OCI-LY1 (cell line): ENCODE data around the gene B4GALT1.

ENCODE experiments used
- H2AFZ ChIP-seq: fragments of 200-600 bp; sonication (generic), shearing (Covaris generic); 2 replicates; pipeline ENCODE4 v1.6.0; 2014; ENCODE audit warnings: antibody characterized with exemption, mild to moderate bottlenecking, low read length
- H3F3A ChIP-seq: fragments of 200-600 bp; sonication (generic), shearing (Covaris generic); 2 replicates; pipeline ENCODE4 v1.6.0; 2014; ENCODE audit warnings: mild to moderate bottlenecking, antibody characterized with exemption, low read length, moderate library complexity; ENCODE audit not compliant: insufficient read depth
- H3K27ac ChIP-seq: fragments of 200-600 bp; sonication (generic); 2 replicates; pipeline ENCODE4 v1.5.1; 2014; ENCODE audit warnings: low read length, mixed run types, mild to moderate bottlenecking, low read depth; ENCODE audit not compliant: poor library complexity, severe bottlenecking
- H3K27me3 ChIP-seq: fragments of 200-600 bp; sonication (generic); 2 replicates; pipeline ENCODE4 v1.6.0; 2014; ENCODE audit warnings: antibody characterized with exemption, mild to moderate bottlenecking, low read length, moderate library complexity; ENCODE audit not compliant: insufficient read depth
- H3K36me3 ChIP-seq: fragments of 200-600 bp; sonication (generic); 2 replicates; pipeline ENCODE4 v1.6.1; 2014; ENCODE audit warnings: mild to moderate bottlenecking, antibody characterized with exemption, low read length, moderate library complexity, mixed read lengths; ENCODE audit not compliant: insufficient read depth
- H3K4me1 ChIP-seq: fragments of 200-600 bp; sonication (generic); 2 replicates; pipeline ENCODE4 v1.5.1; 2014; ENCODE audit warnings: mild to moderate bottlenecking, low read length, moderate library complexity; ENCODE audit not compliant: insufficient read depth, severe bottlenecking
- H3K4me2 ChIP-seq: fragments of 200-600 bp; sonication (generic), shearing (Covaris generic); 2 replicates; pipeline ENCODE4 v1.6.1; 2014; ENCODE audit warnings: low read length
- H3K4me3 ChIP-seq: fragments of 200-600 bp; sonication (generic); 2 replicates; pipeline ENCODE4 v1.5.1; 2014; ENCODE audit warnings: low read length, low read depth, mild to moderate bottlenecking, mixed read lengths; ENCODE audit not compliant: poor library complexity, severe bottlenecking
- H3K79me2 ChIP-seq: fragments of 200-600 bp; shearing (Covaris generic); 2 replicates; pipeline ENCODE4 v1.6.1; 2016; ENCODE audit warnings: mixed run types, low read length, mixed read lengths; ENCODE audit not compliant: insufficient read depth
- H3K9ac ChIP-seq: fragments of 200-600 bp; sonication (generic), shearing (Covaris generic); 2 replicates; pipeline ENCODE4 v1.6.1; 2014; ENCODE audit warnings: mild to moderate bottlenecking, low read length, mixed read lengths
- H3K9me2 ChIP-seq: fragments of 200-600 bp; sonication (generic), shearing (Covaris generic); 2 replicates; pipeline ENCODE4 v1.6.1; 2014; ENCODE audit warnings: low read depth, mild to moderate bottlenecking, low read length, mixed read lengths
- H3K9me3 ChIP-seq: fragments of 200-600 bp; shearing (Covaris generic); 2 replicates; pipeline ENCODE4 v1.6.1; 2014; ENCODE audit warnings: low read length, mixed read lengths
- H4K20me1 ChIP-seq: fragments of 200-600 bp; sonication (generic), shearing (Covaris generic); 2 replicates; pipeline ENCODE4 v1.6.0; 2016; ENCODE audit warnings: mild to moderate bottlenecking, low read length; ENCODE audit not compliant: insufficient read depth
- EZH2 ChIP-seq: fragments of 200-600 bp; sonication (generic), shearing (Covaris generic); IDR thresholded peaks from 2 replicates; pipeline ENCODE4 v1.8.0; 2017; ENCODE audit warnings: borderline replicate concordance, mixed run types, mild to moderate bottlenecking, antibody characterized with exemption, low read length, moderate library complexity, mixed read lengths
- TF ChIP-seq, protein P1 (sequence below): fragments of 200-600 bp; sonication (generic), shearing (Covaris generic); IDR thresholded peaks from 2 replicates; pipeline ENCODE4 v1.5.1; 2017; ENCODE audit warnings: mild to moderate bottlenecking, antibody characterized with exemption, low read length, moderate library complexity, mixed read lengths

The B4GALT1 gene

GRCh38 chr9:33076046-33077004, 90.8 kb downstream of the B4GALT1 start, which contains the start of gene SMU1:
TSS of gene SMU1 (minus strand) at chr9:33076674. CDS start at chr9:33076608, 66 bp downstream.
- Histone ChIP-seq H3K36me3 (peaks cover 32% of the 10 kb centered on the region), H3K9ac (peak within 1 kb of the TSS; percentile 97), H3K9me3 (no peaks in the 10 kb centered on the region), H3K79me2 (peaks cover 12% of the 10 kb centered on the region), H3K4me3 (peak within 1 kb of the TSS; percentile 97), H3K4me1 (peaks cover 27% of the 10 kb centered on the region), H3F3A (no peaks in the 10 kb centered on the region), H3K27me3 (no peaks in the 10 kb centered on the region), H4K20me1 (no peaks in the 10 kb centered on the region), H2AFZ (0 out of 2 replicates have a peak within 1 kb of the TSS, but pooled peaks have one; percentile 54), H3K4me2 (peak within 1 kb of the TSS; percentile 100), H3K9me2 (no peaks in the 10 kb centered on the region), H3K27ac (peak within 1 kb of the TSS; percentile 55)
- TF ChIP-seq EZH2: no peak
- TF ChIP-seq, protein P1, sequence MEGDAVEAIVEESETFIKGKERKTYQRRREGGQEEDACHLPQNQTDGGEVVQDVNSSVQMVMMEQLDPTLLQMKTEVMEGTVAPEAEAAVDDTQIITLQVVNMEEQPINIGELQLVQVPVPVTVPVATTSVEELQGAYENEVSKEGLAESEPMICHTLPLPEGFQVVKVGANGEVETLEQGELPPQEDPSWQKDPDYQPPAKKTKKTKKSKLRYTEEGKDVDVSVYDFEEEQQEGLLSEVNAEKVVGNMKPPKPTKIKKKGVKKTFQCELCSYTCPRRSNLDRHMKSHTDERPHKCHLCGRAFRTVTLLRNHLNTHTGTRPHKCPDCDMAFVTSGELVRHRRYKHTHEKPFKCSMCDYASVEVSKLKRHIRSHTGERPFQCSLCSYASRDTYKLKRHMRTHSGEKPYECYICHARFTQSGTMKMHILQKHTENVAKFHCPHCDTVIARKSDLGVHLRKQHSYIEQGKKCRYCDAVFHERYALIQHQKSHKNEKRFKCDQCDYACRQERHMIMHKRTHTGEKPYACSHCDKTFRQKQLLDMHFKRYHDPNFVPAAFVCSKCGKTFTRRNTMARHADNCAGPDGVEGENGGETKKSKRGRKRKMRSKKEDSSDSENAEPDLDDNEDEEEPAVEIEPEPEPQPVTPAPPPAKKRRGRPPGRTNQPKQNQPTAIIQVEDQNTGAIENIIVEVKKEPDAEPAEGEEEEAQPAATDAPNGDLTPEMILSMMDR: no peak

DNA sequence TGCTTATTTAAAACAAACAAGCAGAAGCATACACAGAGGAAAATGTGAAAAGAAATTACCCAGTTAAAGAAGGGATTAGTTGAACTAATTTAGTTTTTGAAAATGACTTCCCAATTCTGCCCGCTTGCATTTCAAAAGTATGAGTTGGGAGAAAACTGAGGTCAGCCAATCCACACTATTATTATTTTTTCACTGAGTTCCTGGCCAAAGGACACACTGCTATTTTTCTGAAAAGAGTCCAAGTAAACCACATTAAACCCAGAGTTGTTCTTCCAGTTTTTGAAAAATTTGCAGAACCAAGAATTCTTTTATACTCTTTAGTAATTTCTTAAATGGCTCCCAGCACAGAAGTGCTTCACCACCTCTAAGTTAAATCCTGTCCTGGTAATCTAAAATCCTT, 98.1 kb downstream of the B4GALT1 start:
- Histone ChIP-seq H3K36me3 (peaks cover 88% of the 10 kb centered on the region), H3K79me2 (no peaks in the 10 kb centered on the region), H3K9me2 (no peaks in the 10 kb centered on the region), H3K9ac (no peak overlapping the region), H3K27ac (no peak overlapping the region), H3K27me3 (no peaks in the 10 kb centered on the region), H3K4me3 (no peak overlapping the region), H3K4me1 (peaks cover 11% of the 10 kb centered on the region), H4K20me1 (no peaks in the 10 kb centered on the region), H3K9me3 (no peaks in the 10 kb centered on the region), H3K4me2 (no peak overlapping the region), H2AFZ (no peak overlapping the region), H3F3A (no peaks in the 10 kb centered on the region)
- TF ChIP-seq, protein P1: no peak
- TF ChIP-seq EZH2: no peak

DNA sequence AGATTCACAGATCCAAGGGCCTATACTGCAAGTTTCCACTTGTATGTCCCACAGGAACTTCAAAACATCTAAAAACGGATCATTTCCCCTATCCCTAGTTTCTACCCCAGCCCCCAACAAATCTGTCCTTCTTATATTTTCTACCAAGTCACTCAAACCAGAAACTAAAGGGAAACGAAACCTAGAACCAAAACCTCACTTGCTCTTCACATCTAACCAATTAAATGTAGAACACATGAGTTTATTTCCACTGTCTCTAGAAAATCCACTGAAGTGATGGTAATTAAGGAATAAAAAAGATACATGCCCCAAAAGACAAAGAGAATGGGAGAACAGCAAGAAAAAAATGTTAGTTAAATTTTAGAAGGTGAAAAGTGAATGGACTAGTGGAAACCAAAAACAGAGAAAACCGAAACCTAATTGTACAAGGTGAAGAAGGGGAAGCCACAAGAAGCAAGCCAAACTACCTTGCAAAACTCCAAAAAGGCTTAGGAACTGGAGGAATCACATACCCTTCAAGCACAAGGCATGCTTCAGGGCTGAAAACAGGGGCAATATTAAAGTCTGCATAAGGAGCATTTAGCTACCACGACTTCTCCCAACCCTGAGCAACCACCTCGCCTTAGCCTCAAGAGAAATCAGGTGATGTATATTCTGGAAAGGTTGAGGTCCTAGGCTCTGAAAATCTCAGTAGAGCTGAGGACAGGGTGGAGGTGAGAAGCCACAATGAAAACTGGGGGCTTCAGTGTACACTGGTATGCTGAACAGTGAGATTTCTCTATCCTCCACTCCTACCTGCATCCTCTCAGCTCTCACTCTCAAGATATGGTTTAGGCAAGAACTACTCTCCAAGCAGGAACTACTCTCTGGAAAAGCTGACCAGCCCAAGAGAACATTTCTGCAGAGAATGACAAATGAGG, 101.7 kb downstream of the B4GALT1 start:
- Histone ChIP-seq H3K4me2 (no peak overlapping the region), H3K9me2 (no peaks in the 10 kb centered on the region), H3F3A (no peaks in the 10 kb centered on the region; the same call in 1 of the 2 replicates), H3K4me3 (no peak overlapping the region), H4K20me1 (no peaks in the 10 kb centered on the region), H3K9me3 (no peaks in the 10 kb centered on the region), H3K27me3 (no peaks in the 10 kb centered on the region), H2AFZ (no peak overlapping the region), H3K4me1 (peaks cover 11% of the 10 kb centered on the region), H3K9ac (no peak overlapping the region), H3K79me2 (no peaks in the 10 kb centered on the region), H3K36me3 (peaks cover 79% of the 10 kb centered on the region), H3K27ac (peak overlapping the region; percentile 31)
- TF ChIP-seq, protein P1: no peak
- TF ChIP-seq EZH2: no peak
